ENCODE results near the gene MAST1.
"Not testable (repeated sequence)": the region's sequence is repeated elsewhere in the genome, so short reads cannot be mapped to it uniquely, and the experiment has no call there.

Gene MAST1
- total RNA-seq: 0.11 to 0.58 (median 0.22) reads per million in 3 experiments

- peak; percentile 41 for DNase-seq
Observed at GRCh38 chr19:12838182-12838885, at the start of gene MAST1. TSS of gene MAST1 (plus strand) at chr19:12838515. CDS start at chr19:12838573, 58 bp downstream.

- DNase-seq: peak; percentile 39
Observed at GRCh38 chr19:12788682-12789097, 49.6 kb upstream of the MAST1 start.

GRCh38 chr19:12789098-12789903 is 49.0 kb upstream of the MAST1 start:
- DNase-seq: no peak

GRCh38 chr19:12789904-12790619 is 48.3 kb upstream of the MAST1 start:
- peak; percentile 92 for DNase-seq

GRCh38 chr19:12790628-12791344 is 47.5 kb upstream of the MAST1 start:
- peak; percentile 48 for DNase-seq

- DNase-seq: peak; percentile 98
Observed at GRCh38 chr19:12791345-12792050, 46.8 kb upstream of the MAST1 start, which contains the start of gene JUNB. TSS of gene JUNB (plus strand) at chr19:12791486. CDS start at chr19:12791772, 286 bp downstream.

- DNase-seq: peak; percentile 63
Observed at GRCh38 chr19:12792051-12792852, 46.1 kb upstream of the MAST1 start.

GRCh38 chr19:12792853-12793289 is 45.4 kb upstream of the MAST1 start:
- DNase-seq: no peak

GRCh38 chr19:12793290-12794195 is 44.8 kb upstream of the MAST1 start:
- DNase-seq: peak; percentile 96

- DNase-seq: peak; percentile 56
Observed at GRCh38 chr19:12794196-12794941, 43.9 kb upstream of the MAST1 start.

GRCh38 chr19:12794971-12795381 is 43.3 kb upstream of the MAST1 start:
- no peak for DNase-seq

GRCh38 chr19:12796146-12797071 is 41.9 kb upstream of the MAST1 start:
- peak; percentile 76 for DNase-seq

GRCh38 chr19:12797141-12797587 is 41.2 kb upstream of the MAST1 start:
- no peak for DNase-seq

- not testable (repeated sequence) for DNase-seq
Observed at GRCh38 chr19:12797607-12798006, 40.7 kb upstream of the MAST1 start.

- no peak for DNase-seq
Observed at GRCh38 chr19:12799742-12800465, 38.4 kb upstream of the MAST1 start.

- no peak for DNase-seq
Observed at GRCh38 chr19:12800466-12800770, 37.9 kb upstream of the MAST1 start.

- no peak for DNase-seq
Observed at GRCh38 chr19:12800923-12801465, 37.3 kb upstream of the MAST1 start.

Data from central memory CD4-positive, alpha-beta T cell (primary cell).